A673 (cell line): ENCODE data around the gene DGKQ.

Source experiments
- EZH2 ChIP-seq: fragments of 200-600 bp; sonication (generic); IDR thresholded peaks from 2 replicates; pipeline ENCODE4 v1.6.1; 2017; ENCODE audit warnings: borderline replicate concordance, low read depth, mild to moderate bottlenecking, mixed read lengths, antibody characterized with exemption, low read length; ENCODE audit not compliant: poor library complexity, severe bottlenecking
- TF ChIP-seq, protein P1 (sequence below): fragments of 300-800, 200-600 bp; sonication (generic); conservative IDR thresholded peaks from 2 replicates; pipeline ENCODE4 v1.5.1; 2017; ENCODE audit warnings: low read depth, mild to moderate bottlenecking, antibody characterized with exemption, low read length, moderate library complexity, mixed read lengths

DNA sequence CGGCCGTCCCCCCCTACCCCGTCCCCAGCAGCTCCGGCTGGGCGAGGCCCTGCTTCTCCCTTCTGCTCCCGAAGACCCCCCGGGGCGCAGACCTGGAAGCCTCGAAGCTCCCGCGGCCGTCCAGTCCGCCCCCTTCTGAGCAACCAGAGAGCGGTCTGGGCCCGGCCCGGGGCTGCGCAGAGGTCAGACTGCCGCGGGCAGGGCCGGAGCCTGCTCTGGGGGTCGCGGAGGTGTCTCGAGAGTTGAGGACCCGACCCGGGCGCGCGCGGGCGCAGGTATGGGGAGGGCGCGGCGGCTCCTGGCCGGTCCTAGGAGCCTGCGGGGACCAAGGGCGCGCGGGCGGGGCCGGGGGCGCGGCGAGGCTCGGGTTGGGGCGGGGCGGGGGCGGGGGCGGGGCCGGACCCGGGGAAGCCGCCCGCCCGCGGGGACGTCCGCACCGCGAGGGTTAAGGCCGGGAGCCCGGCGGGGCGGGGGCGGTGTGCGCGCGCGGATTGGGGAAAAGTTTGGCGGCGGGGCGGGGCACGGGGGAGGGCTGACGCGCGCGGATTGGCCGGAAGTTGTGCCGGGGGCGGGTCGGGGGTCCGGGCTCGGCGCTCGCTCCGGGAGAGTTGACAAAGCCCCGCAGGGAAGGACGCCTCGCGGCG, 37.8 kb upstream of the DGKQ start, which contains the start of gene FGFRL1:
- TF ChIP-seq, protein P1, sequence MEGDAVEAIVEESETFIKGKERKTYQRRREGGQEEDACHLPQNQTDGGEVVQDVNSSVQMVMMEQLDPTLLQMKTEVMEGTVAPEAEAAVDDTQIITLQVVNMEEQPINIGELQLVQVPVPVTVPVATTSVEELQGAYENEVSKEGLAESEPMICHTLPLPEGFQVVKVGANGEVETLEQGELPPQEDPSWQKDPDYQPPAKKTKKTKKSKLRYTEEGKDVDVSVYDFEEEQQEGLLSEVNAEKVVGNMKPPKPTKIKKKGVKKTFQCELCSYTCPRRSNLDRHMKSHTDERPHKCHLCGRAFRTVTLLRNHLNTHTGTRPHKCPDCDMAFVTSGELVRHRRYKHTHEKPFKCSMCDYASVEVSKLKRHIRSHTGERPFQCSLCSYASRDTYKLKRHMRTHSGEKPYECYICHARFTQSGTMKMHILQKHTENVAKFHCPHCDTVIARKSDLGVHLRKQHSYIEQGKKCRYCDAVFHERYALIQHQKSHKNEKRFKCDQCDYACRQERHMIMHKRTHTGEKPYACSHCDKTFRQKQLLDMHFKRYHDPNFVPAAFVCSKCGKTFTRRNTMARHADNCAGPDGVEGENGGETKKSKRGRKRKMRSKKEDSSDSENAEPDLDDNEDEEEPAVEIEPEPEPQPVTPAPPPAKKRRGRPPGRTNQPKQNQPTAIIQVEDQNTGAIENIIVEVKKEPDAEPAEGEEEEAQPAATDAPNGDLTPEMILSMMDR, result no peak
- TF ChIP-seq EZH2, result no peak
